ENCODE results near the gene ZNF608. TPM values are rescaled to one million over a fixed set of nuclear protein-coding genes. Genes with fewer than 3 reads are reported as not detected.

The ZNF608 gene
- total RNA-seq, 1 experiment from 2014 or later, result 5.6 TPM

GRCh38 chr5:124744170-124744971, 2.1 kb downstream of the ZNF608 start:
- H3K27ac ChIP-seq (ENCODE audit: low read depth, low read length), result no peak overlapping the region
- ChIA-PET RAD21 (ENCODE audit: low non-redundant PET in 1 of 2, low total read pairs in 2 of 2, uncharacterized antibody in 2 of 2, unreplicated experiment in 2 of 2) (no interaction called here), CTCF (no interaction called here), POLR2A (no interaction called here)
- H3K4me2 ChIP-seq (ENCODE audit: low read length), result peak overlapping the region; percentile 76
- no peaks in the 10 kb centered on the region for H3K9me2 ChIP-seq (ENCODE audit: insufficient read depth)
- H3K27me3 ChIP-seq (ENCODE audit: insufficient read depth, low read length), result no peaks in the 10 kb centered on the region
- H3K9ac ChIP-seq (ENCODE audit: low read length), result peak overlapping the region; percentile 44; the same call in 1 of the 2 replicates
- no peaks in the 10 kb centered on the region for H3K79me2 ChIP-seq (ENCODE audit: insufficient read depth, low read length)
- H3K36me3 ChIP-seq (ENCODE audit: control insufficient read depth in 1 of 2, insufficient read depth in 2 of 2, low read length in 2 of 2), result no peaks in the 10 kb centered on the region
- TF ChIP-seq TCF7L2 (IDR thresholded peaks at IDR 0.05; ENCODE audit: borderline replicate concordance, extremely low read depth, insufficient read depth, insufficient read length) (no peak), CBX3 (IDR thresholded peaks at IDR 0.05; ENCODE audit: low read depth) (no peak), REST (IDR thresholded peaks at IDR 0.05; ENCODE audit: low read depth) (no peak), EZH2 (IDR thresholded peaks at IDR 0.05) (no peak), ZFX (IDR thresholded peaks at IDR 0.05) (no peak), EZH2phosphoT487 (IDR thresholded peaks at IDR 0.05; ENCODE audit: borderline replicate concordance) (no peak), SP1 (IDR thresholded peaks at IDR 0.05; ENCODE audit: low read depth) (no peak), MAX (IDR thresholded peaks at IDR 0.05) (no peak), YY1 (IDR thresholded peaks at IDR 0.05; ENCODE audit: extremely low read depth, insufficient replicate concordance, low read depth, low read length) (no peak), CTCF (IDR thresholded peaks at IDR 0.05 in 2 of 3, conservative IDR thresholded peaks at IDR 0.05 in 1 of 3; ENCODE audit: borderline replicate concordance in 1 of 3, insufficient read depth in 1 of 3, low read depth in 2 of 3, low read length in 2 of 3) (no peak), ELF1 (IDR thresholded peaks at IDR 0.05; ENCODE audit: borderline replicate concordance, low read depth) (no peak), SRF (IDR thresholded peaks at IDR 0.05; ENCODE audit: low read depth) (no peak), JUND (IDR thresholded peaks at IDR 0.05) (no peak), EGR1 (IDR thresholded peaks at IDR 0.05; ENCODE audit: low read depth) (no peak), SIN3A (IDR thresholded peaks at IDR 0.05; ENCODE audit: low read depth) (no peak)
- TF ChIP-seq, protein P1, sequence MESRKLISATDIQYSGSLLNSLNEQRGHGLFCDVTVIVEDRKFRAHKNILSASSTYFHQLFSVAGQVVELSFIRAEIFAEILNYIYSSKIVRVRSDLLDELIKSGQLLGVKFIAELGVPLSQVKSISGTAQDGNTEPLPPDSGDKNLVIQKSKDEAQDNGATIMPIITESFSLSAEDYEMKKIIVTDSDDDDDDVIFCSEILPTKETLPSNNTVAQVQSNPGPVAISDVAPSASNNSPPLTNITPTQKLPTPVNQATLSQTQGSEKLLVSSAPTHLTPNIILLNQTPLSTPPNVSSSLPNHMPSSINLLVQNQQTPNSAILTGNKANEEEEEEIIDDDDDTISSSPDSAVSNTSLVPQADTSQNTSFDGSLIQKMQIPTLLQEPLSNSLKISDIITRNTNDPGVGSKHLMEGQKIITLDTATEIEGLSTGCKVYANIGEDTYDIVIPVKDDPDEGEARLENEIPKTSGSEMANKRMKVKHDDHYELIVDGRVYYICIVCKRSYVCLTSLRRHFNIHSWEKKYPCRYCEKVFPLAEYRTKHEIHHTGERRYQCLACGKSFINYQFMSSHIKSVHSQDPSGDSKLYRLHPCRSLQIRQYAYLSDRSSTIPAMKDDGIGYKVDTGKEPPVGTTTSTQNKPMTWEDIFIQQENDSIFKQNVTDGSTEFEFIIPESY (IDR thresholded peaks at IDR 0.05; ENCODE audit: extremely low read depth, insufficient replicate concordance, low read length), result no peak
- ATAC-seq (no peak), DNase-seq (ENCODE audit: low read depth, low spot score) (no peak)
- no peaks in the 10 kb centered on the region for H3K9me3 ChIP-seq (ENCODE audit: control insufficient read depth in 1 of 2, insufficient read depth in 1 of 2, low read depth in 1 of 2, low read length in 2 of 2)
- no TSS peak for BruUV-seq (replicated peaks)
- no peak overlapping the region for H3K4me3 ChIP-seq (replicated peaks in 1 of 2; ENCODE audit: low read depth in 1 of 2, low read length in 2 of 2)
- no peak overlapping the region for H2AFZ ChIP-seq (ENCODE audit: low read depth, low read length, poor library complexity, severe bottlenecking)
- intact Hi-C loops (cut with micrococcal nuclease), result loop anchor here (5.0 to 10.0 kb wide), 2 partner anchors 147 to 790 kb away; no protein-coding TSS in a partner anchor
- H3K4me1 ChIP-seq (ENCODE audit: control insufficient read depth in 1 of 2, insufficient read depth in 2 of 2, low read length in 2 of 2), result peaks cover 59 to 77% of the 10 kb centered on the region in 2 experiments
- H4K20me1 ChIP-seq (ENCODE audit: insufficient read depth), result no peaks in the 10 kb centered on the region

Data from HCT116 (cell line).